Kidney (tissue), 14 donors: ENCODE data around the gene CD44. TPM values are rescaled to one million over a fixed set of nuclear protein-coding genes. Genes with fewer than 3 reads are reported as not detected.

ENCODE experiments used
- DNase-seq, 5 donors: peaks; one replicate each; pipeline ENCODE4 v3.0.0-alpha.2; 2013 to 2020
- FAIRE-seq: peaks from 2 replicates; lab custom pipeline; 2012; peaks lifted over from hg19 to GRCh38; lab: Jason Lieb, UNC
- H3K27ac ChIP-seq, 2 donors: one replicate each; pipeline ENCODE4 v1.7.0; 2013; ENCODE audit warnings: low read depth in 2 of 2, low read length in 2 of 2, inconsistent platforms in 1 of 2
- H3K27me3 ChIP-seq: one replicate; pipeline ENCODE4 v1.7.1; 2013; ENCODE audit warnings: low read length, inconsistent platforms; ENCODE audit not compliant: control insufficient read depth, insufficient read depth
- H3K36me3 ChIP-seq, 3 donors: one replicate each; pipeline versions ENCODE4 v1.7.0 to v1.7.1; 2013; ENCODE audit warnings: low read length in 3 of 3, control low read depth in 1 of 3, inconsistent platforms in 1 of 3; ENCODE audit not compliant: insufficient read depth in 3 of 3, control insufficient read depth in 2 of 3
- H3K4me1 ChIP-seq, 3 donors: one replicate each; pipeline versions ENCODE4 v1.7.0 to v1.7.1; 2013; ENCODE audit warnings: low read length in 3 of 3, inconsistent platforms in 1 of 3, low read depth in 1 of 3; ENCODE audit not compliant: control insufficient read depth in 2 of 3, insufficient read depth in 2 of 3
- H3K4me3 ChIP-seq, 3 donors: one replicate each; pipeline versions ENCODE4 v1.7.0 to v1.8.1; 2013; ENCODE audit warnings: low read length in 3 of 3, control low read depth in 1 of 3, inconsistent platforms in 1 of 3
- H3K9ac ChIP-seq, 3 donors: one replicate each; pipeline versions ENCODE4 v1.7.0 to v1.7.1; 2013; ENCODE audit warnings: low read length in 3 of 3, control low read depth in 1 of 3, inconsistent platforms in 1 of 3
- H3K9me3 ChIP-seq, 3 donors: one replicate each; pipeline versions ENCODE4 v1.7.0 to v1.7.1; 2013; ENCODE audit warnings: low read length in 3 of 3, control low read depth in 1 of 3, inconsistent platforms in 1 of 3; ENCODE audit not compliant: control insufficient read depth in 2 of 3, insufficient read depth in 1 of 3
- intact Hi-C: fragments of 100-400 bp; cut with DNase I; formaldehyde crosslinking; loops from one replicate; pipeline ENCODE4 v1.11.1; 2022
- polyA plus RNA-seq: library from polyadenylated mRNA; stranded (reverse); fragments of 350-450 nt; fragmentation: Illumina TruSeq; extraction: RNeasy Lipid Tissue Mini Kit (QIAGEN cat#74804); gene quantifications from one replicate; pipeline ENCODE4 v1.2.3, GENCODE V29; 2014; ENCODE audit warnings: low read depth, low replicate concordance; ENCODE audit not compliant: insufficient read depth
- total RNA-seq: library from RNA; stranded (reverse); fragmentation: NEBNext Ultra II Directional; extraction: Animal tissue kit (Norgen Biotek cat#: 25700); gene quantifications from one replicate; pipeline ENCODE4 v1.2.1, GENCODE V29; 2021
- TF ChIP-seq, protein P1 (sequence below): IDR thresholded peaks from 3 replicates; pipeline ENCODE4 v1.5.1; 2012; ENCODE audit warnings: mild to moderate bottlenecking, moderate library complexity, borderline replicate concordance; ENCODE audit not compliant: insufficient read depth; ENCODE audit errors: extremely low read depth
- donor health status: control.
- donor health status: control.
- donor health status: control.
- donor health status: control.
- donor health status: control.
- donor health status: DM: yes; HTN: yes; CAD: no.
- donor health status: Normal renal cell carcinoma (clear cell type).

CD44 gene
- total and polyA plus RNA-seq, 2 donors from 2014 or later: 13.8 to 235 TPM

- no peaks in the 10 kb centered on the region for H3K4me1 ChIP-seq
- H3K27ac ChIP-seq: no peak overlapping the region
These were observed 99.1 kb downstream of the CD44 start for GRCh38 chr11:35237860-35238715.

DNA sequence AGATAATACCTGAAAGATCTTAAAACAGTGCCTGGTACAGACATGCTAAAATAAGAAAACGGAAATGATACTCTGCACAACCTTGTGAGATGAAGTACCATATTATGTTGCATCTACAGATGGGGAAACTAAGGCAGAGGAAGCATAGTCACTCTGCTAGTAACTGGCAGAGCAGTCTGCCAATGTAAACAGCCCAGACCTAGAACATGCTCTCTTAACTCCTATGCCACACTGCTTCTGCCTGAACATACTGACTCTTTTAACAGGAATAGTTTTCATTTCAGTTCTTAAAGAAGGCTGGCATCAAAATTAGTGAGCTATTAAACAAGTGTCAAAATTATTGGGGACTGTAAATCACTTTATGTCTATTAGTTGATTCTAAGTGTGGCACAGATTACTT lies 99.9 kb downstream of the CD44 start:
- no peaks in the 10 kb centered on the region for H3K4me1 ChIP-seq
- no peak overlapping the region for H3K27ac ChIP-seq
- no peaks in the 10 kb centered on the region for H3K36me3 ChIP-seq
- TF ChIP-seq, protein P1, sequence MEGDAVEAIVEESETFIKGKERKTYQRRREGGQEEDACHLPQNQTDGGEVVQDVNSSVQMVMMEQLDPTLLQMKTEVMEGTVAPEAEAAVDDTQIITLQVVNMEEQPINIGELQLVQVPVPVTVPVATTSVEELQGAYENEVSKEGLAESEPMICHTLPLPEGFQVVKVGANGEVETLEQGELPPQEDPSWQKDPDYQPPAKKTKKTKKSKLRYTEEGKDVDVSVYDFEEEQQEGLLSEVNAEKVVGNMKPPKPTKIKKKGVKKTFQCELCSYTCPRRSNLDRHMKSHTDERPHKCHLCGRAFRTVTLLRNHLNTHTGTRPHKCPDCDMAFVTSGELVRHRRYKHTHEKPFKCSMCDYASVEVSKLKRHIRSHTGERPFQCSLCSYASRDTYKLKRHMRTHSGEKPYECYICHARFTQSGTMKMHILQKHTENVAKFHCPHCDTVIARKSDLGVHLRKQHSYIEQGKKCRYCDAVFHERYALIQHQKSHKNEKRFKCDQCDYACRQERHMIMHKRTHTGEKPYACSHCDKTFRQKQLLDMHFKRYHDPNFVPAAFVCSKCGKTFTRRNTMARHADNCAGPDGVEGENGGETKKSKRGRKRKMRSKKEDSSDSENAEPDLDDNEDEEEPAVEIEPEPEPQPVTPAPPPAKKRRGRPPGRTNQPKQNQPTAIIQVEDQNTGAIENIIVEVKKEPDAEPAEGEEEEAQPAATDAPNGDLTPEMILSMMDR: no peak
- no peak for DNase-seq
- H3K27me3 ChIP-seq: no peaks in the 10 kb centered on the region
- H3K4me3 ChIP-seq: no peak overlapping the region
- H3K9ac ChIP-seq: no peak overlapping the region
- intact Hi-C loops: no loop called here
- H3K9me3 ChIP-seq: no peaks in the 10 kb centered on the region
- no peak for FAIRE-seq

More at GRCh38 chr11:35237860-35238715, 99.1 kb downstream of the CD44 start:
- H3K27me3 ChIP-seq: no peaks in the 10 kb centered on the region
- TF ChIP-seq, protein P1: peak; percentile 32
- no peaks in the 10 kb centered on the region for H3K36me3 ChIP-seq
- DNase-seq (peak in 4 of 5 donors; percentile 25 to 78 (median 52)), FAIRE-seq (no peak)
- H3K9ac ChIP-seq: no peak overlapping the region
- H3K9me3 ChIP-seq: no peaks in the 10 kb centered on the region
- no peak overlapping the region for H3K4me3 ChIP-seq
- intact Hi-C loops: no loop called here

GRCh38 chr11:35239471-35240075 lies 100.6 kb downstream of the CD44 start:
- TF ChIP-seq, protein P1: no peak
- Histone ChIP-seq H3K27me3 (no peaks in the 10 kb centered on the region), H3K27ac (no peak overlapping the region), H3K36me3 (no peaks in the 10 kb centered on the region), H3K9me3 (no peaks in the 10 kb centered on the region), H3K4me3 (no peak overlapping the region), H3K9ac (no peak overlapping the region), H3K4me1 (no peaks in the 10 kb centered on the region)
- no peak for FAIRE-seq
- no peak for DNase-seq
- intact Hi-C loops: no loop called here
